GM18951 (cell line): Measurements from ENCODE around the gene GPR17.

ENCODE experiments used
- POLR2A ChIP-seq: IDR thresholded peaks from 4 replicates; pipeline ENCODE4 v1.6.1; 2011; ENCODE audit warnings: mild to moderate bottlenecking; ENCODE audit not compliant: insufficient read length, insufficient read depth; ENCODE audit errors: extremely low read depth
- in situ Hi-C: fragments of 300-500 bp; cut with MboI; formaldehyde crosslinking; loops from one replicate; pipeline ENCODE4 v1.12.0; 2022; ENCODE audit warnings: low sequenced_read_pairs, mixed read lengths, inconsistent platforms; ENCODE audit not compliant: unreplicated experiment

GPR17 gene

GRCh38 chr2:127660291-127660578, 14.3 kb downstream of the GPR17 start:
- no peak for TF ChIP-seq POLR2A
- in situ Hi-C loops: no loop called here

GRCh38 chr2:127661072-127661649, 15.2 kb downstream of the GPR17 start:
- in situ Hi-C loops: no loop called here
- no peak for TF ChIP-seq POLR2A

- no peak for TF ChIP-seq POLR2A
- in situ Hi-C loops: no loop called here
These were observed 16.1 kb downstream of the GPR17 start for GRCh38 chr2:127661949-127662510.

- TF ChIP-seq POLR2A: no peak
- in situ Hi-C loops: no loop called here
These were observed 17.1 kb downstream of the GPR17 start for GRCh38 chr2:127662937-127663565.

DNA sequence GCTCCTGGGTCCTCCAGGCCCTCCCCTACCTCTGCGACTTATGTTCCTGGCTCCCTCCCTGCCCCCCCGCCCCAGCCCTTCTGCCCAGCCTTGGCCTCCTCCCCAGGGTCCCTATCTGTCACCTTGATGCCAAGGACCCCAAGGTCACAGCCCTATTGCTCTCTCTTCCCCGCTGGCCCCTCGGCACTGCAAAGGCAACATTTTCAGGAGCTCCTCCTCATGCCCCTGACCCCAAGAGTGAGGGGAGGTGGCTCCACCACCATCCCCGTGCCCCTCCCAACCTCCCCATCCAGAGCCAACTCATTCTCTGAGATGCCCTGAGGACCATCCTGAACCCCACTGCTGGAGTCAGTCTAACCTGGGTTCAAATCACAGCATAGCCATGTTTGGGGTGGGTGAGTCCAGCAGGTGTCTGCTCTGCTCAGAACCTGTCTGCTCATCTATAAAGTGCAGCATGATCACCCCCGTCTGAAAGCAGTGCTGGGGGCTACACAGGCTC, 17.7 kb downstream of the GPR17 start:
- in situ Hi-C loops: no loop called here

DNA sequence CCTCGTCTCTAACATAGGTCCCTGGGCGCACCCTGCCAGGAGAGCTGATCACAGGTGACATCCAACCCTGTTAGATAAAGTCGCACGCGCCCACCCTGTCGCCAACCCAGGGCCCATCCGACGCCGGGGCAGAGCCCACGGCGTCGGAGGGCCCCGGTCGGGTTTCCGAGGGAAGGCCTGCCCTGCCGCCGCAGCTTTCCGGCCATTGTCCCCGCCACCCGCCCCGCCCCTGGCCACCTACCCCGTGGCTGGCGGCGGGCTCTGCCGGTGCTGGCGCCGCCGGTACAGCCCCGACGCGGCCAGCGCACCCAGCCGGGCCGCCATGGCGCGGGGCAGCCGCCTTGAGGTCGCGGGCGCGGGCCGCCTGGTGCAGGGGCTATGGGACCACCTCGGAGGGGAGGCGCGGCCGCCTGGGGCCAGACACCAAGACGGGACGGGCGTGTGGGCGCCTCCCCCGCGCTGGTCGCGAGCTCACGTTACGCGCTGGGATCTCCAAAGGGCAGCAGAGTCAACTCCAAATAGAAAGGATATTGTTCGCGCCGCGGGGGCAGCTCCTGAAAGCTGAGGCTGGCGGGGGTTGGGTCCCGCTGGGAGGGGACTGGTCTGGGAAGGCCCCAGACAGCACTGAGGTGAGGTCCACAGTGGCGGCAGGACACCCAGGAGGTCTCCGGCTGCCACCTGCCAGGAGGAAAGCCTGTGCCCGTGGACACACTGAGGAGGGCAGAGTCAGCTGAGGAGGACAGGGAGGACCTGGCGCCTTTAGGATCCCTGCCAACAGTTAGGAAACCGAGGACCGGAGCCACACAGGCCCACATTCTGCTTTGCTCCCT, 18.3 kb downstream of the GPR17 start:
- in situ Hi-C loops: no loop called here
- TF ChIP-seq POLR2A: no peak

More for the DNA sequence above, 17.7 kb downstream of the GPR17 start:
- TF ChIP-seq POLR2A: no peak

DNA sequence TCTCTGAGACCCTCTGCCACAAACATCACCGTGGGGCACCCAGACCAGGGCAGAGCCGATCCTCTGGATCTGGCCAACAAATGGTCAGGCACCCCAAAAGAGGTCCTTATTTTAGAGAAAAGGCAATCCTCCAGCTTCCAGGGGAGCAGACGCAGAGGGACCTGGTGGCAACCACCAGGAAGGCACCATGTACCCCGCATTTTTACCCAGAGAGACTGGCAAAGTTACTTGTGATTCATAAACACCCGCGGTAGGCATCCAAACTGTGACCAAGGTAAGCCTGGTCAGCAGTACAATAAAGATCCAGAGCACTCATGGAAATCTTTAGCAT, 18.9 kb downstream of the GPR17 start:
- in situ Hi-C loops: no loop called here
- no peak for TF ChIP-seq POLR2A

GRCh38 chr2:127665267-127665893, 19.4 kb downstream of the GPR17 start:
- in situ Hi-C loops: no loop called here
- TF ChIP-seq POLR2A: no peak

GRCh38 chr2:127669056-127669455, 23.1 kb downstream of the GPR17 start:
- in situ Hi-C loops: no loop called here
- no peak for TF ChIP-seq POLR2A

- no peak for TF ChIP-seq POLR2A
- in situ Hi-C loops: no loop called here
These were observed 24.4 kb downstream of the GPR17 start for GRCh38 chr2:127670055-127670956.

DNA sequence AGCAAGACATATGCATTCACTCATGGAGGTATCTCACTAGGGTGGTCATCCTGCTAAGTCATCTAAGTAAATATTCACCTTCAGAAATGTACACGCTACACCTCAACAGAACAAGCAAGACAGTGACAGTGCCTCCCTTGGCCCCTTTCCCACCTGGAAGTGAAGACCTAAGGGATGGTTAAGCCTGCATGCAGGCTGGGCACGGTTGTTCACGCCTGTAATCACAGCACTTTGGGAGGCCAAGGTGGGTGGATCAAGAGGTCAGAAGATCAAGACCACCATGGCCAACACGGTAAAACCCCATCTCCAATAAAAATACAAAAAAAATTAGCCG, 25.0 kb downstream of the GPR17 start:
- TF ChIP-seq POLR2A: no peak
- in situ Hi-C loops: no loop called here

DNA sequence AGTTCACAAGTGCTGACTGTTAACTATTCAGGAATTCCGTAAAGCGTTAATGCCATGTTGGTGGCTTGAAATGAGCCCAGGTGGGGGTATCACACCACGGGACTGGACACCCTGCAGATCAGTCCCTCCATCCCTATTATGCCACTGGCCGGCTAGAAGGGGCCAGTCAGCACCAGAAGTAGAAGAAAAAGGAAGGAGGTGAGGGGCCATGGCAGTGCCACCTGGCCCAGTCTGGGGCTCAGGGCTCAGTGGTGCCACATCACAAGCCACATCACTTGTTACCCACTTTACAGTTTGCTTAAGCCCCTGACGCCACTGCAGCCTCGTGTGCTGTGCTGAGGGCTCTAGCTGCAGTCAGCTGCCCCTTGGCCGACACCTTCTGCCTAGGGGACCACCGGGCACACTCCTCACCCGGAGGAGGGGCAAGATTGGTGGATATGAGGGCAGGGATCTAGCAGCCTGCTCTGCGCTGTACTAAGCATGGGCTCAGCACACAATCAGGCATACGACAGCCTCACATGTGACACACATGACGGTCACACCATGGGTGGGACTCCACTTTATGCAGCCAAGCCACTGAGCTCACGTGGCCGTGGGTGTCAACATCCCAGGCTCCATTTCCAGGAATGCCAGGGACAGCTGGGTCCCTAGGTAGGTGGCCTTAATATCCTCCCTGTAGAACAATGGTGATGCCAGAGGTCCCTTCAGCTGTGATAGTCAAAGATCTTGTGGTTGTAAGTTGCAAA, 25.8 kb downstream of the GPR17 start:
- in situ Hi-C loops: no loop called here
- TF ChIP-seq POLR2A: no peak
